Ovary (tissue), 9 donors: Measurements from ENCODE around the gene HIVEP3. TPM values are rescaled to one million over a fixed set of nuclear protein-coding genes. Genes with fewer than 3 reads are reported as not detected.
A peak's percentile ranks its signal among the peaks of the same experiment; 100 is the strongest.

Experiments used
- DNase-seq, 5 donors: peaks; one replicate each; pipeline ENCODE4 v3.0.0-alpha.2; 2019 to 2020
- H3K27ac ChIP-seq, 2 donors: fragments of 200-600 bp; one replicate each; pipeline versions ENCODE4 v1.5.1 to v1.8.0; 2019 to 2022
- H3K27me3 ChIP-seq: fragments of 200-600 bp; one replicate; pipeline ENCODE4 v1.8.0; 2022
- H3K36me3 ChIP-seq: fragments of 200-600 bp; sonication (generic); one replicate; pipeline ENCODE4 v1.5.1; 2019
- H3K4me1 ChIP-seq: one replicate; pipeline ENCODE4 v1.8.1; 2013; ENCODE audit warnings: mild to moderate bottlenecking, moderate library complexity; ENCODE audit not compliant: insufficient read depth
- H3K4me3 ChIP-seq: fragments of 200-600 bp; sonication (generic); one replicate; pipeline ENCODE4 v1.5.1; 2017
- H3K9me3 ChIP-seq, 2 donors: fragments of 200-600 bp in 1 of 2; sonication (generic) in 1 of 2; one replicate each; pipeline versions ENCODE4 v1.5.1 to v1.8.1; 2013 to 2019; ENCODE audit warnings: mild to moderate bottlenecking in 1 of 2, moderate library complexity in 1 of 2
- EP300 ChIP-seq: sonication (generic); formaldehyde crosslinking; IDR thresholded peaks from one replicate; pipeline ENCODE4 v1.6.1; 2017; ENCODE audit warnings: antibody characterized with exemption
- POLR2A ChIP-seq: fragments of 450-650 bp; IDR thresholded peaks from one replicate; pipeline ENCODE4 v1.6.1; 2017; ENCODE audit warnings: antibody characterized with exemption, mild to moderate bottlenecking, moderate library complexity
- whole genome bisulfite sequencing, 3 donors: extraction: QIAGEN DNeasy Blood & Tissue Kit in 1 of 3; methylation state at CpG; one replicate each; pipeline versions ENCODE4 v1.1.5 to v1.1.7; 2013 to 2017; 5-methylcytosine and 5-hydroxymethylcytosine counted together
- intact Hi-C, 4 donors: fragments of 100-400 bp; cut with DNase I; formaldehyde crosslinking; loops; one replicate each; pipeline versions ENCODE4 v1.11.0 to v1.15.1; 2022 to 2023
- polyA plus RNA-seq, 2 donors: library from polyadenylated mRNA; stranded (reverse); fragments of 200-250 nt in 1 of 2; fragments of 350-450 nt in 1 of 2; fragmentation: Illumina TruSeq in 1 of 2; extraction: RNeasy Lipid Tissue Mini Kit (QIAGEN cat#74804) in 1 of 2; gene quantifications; one replicate each; pipeline ENCODE4 v1.2.3, GENCODE V29; 2013 to 2014
- total RNA-seq, 7 donors: library from RNA; depleted of rRNA in 2 of 7; stranded (reverse); fragments of >200 nt in 2 of 7; fragmentation: NEBNext Ultra II Directional in 3 of 7; extraction: Animal tissue kit (Norgen Biotek cat#: 25700) in 3 of 7; gene quantifications; one replicate each; pipeline versions ENCODE4 v1.1.0 to v1.2.4, GENCODE V29; 2016 to 2023
- TF ChIP-seq, protein P1 (sequence below), 3 donors: fragments of 450-650 bp in 2 of 3; fragments of 200-600 bp in 1 of 3; IDR thresholded peaks; one replicate each; pipeline versions ENCODE4 v1.5.1 to v1.8.0; 2016 to 2022; ENCODE audit warnings: antibody characterized with exemption in 3 of 3, mild to moderate bottlenecking in 1 of 3
- donor health status: DM: no; HTN: no; CAD: no; lungs with moderate emphysema.
- donor health status: DM: no; HTN: no; CAD: no.
- donor health status: Bipolar disorder and iron deficiency.
- donor health status: DM: yes; HTN: yes; CAD: no.
- donor health status: DM: no; HTN: no; CAD: no.
- donor health status: DM: yes; HTN: yes; CAD: no.

HIVEP3 gene
- total and polyA plus RNA-seq, 9 donors: 3.0 to 7.5 (median 5.2) TPM

DNA sequence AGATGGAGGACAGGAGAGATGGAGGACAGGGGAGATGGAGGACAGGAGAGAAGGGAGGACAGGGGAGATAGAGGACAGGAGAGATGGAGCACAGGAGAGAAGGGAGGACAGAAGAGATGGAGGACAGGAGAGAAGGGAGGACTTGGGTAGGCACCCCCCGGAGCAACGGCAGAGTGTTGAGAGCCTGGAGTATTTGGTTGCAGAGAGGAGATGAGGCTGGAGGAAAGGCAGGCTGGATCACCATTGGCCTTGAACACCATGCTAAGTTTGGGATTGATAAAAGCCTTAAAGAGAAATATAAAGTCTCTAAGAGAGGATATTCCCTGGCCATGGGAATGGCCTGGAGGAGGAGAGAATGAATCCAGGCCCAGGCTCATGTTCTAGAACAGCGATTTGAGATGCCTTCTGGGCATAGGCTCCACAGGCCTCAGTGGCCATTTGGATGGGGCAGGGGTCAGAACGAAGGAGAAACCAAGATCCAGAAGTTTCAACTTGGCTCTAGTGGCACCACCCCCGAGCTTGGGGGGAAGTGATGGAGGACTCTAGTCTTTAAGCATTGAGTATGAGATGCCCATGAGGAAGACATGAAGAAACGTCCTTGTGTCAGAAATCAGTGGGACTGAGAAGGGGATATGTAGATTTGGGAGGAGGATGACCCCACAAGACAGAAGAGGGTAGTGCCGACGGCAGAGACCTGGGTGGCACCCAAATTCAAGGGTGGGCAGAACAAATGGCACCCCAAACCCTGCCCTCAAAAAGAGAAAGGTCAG is 386.3 kb downstream of the HIVEP3 start:
- DNase-seq: peak in 3 of 5 donors; percentile 2 to 5 (median 3)
- Histone ChIP-seq H3K4me3 (no peak overlapping the region), H3K4me1 (peaks cover 10% of the 10 kb centered on the region), H3K27me3 (no peaks in the 10 kb centered on the region), H3K9me3 (no peaks in the 10 kb centered on the region), H3K36me3 (no peaks in the 10 kb centered on the region), H3K27ac (no peak overlapping the region)
- intact Hi-C loops: no loop called here
- TF ChIP-seq EP300 (no peak), POLR2A (no peak)
- TF ChIP-seq, protein P1, sequence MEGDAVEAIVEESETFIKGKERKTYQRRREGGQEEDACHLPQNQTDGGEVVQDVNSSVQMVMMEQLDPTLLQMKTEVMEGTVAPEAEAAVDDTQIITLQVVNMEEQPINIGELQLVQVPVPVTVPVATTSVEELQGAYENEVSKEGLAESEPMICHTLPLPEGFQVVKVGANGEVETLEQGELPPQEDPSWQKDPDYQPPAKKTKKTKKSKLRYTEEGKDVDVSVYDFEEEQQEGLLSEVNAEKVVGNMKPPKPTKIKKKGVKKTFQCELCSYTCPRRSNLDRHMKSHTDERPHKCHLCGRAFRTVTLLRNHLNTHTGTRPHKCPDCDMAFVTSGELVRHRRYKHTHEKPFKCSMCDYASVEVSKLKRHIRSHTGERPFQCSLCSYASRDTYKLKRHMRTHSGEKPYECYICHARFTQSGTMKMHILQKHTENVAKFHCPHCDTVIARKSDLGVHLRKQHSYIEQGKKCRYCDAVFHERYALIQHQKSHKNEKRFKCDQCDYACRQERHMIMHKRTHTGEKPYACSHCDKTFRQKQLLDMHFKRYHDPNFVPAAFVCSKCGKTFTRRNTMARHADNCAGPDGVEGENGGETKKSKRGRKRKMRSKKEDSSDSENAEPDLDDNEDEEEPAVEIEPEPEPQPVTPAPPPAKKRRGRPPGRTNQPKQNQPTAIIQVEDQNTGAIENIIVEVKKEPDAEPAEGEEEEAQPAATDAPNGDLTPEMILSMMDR (IDR thresholded peaks at IDR 0.05): no peak
- 87 to 90% (median 89%) methylated on average over 8 of the region's 8 CpGs for WGBS, 3 donors

DNA sequence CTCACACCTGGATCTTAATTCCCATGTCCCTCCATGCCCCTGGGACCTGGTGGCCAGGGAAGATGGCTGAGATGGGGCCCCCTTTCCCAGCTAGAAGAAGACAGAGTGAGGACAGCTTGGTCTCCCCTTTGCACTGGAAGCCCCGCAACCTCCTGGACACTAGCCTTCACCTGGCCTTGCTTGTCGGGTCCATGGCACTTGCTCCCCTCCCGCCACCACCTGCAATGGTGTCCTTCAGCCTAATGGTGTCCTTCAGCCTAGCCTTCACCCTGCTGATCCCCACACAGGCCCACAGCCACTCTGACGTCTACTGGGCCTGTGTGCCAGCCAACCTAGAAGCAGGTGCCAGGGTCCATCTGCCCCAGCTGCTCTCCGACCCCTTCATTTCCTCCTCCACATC is 388.3 kb downstream of the HIVEP3 start:
- no peak overlapping the region for H3K4me3 ChIP-seq
- H3K27ac ChIP-seq: no peak overlapping the region
- TF ChIP-seq POLR2A (no peak), EP300 (no peak)
- TF ChIP-seq, protein P1 (IDR thresholded peaks at IDR 0.05): no peak
- no peaks in the 10 kb centered on the region for H3K4me1 ChIP-seq
- no peaks in the 10 kb centered on the region for H3K27me3 ChIP-seq
- WGBS, 3 donors: 81 to 83% (median 82%) methylated on average over 5 of the region's 5 CpGs
- peak in 2 of 5 donors; percentile 6 to 10 for DNase-seq
- intact Hi-C loops: no loop called here
- no peaks in the 10 kb centered on the region for H3K9me3 ChIP-seq
- H3K36me3 ChIP-seq: no peaks in the 10 kb centered on the region

DNA sequence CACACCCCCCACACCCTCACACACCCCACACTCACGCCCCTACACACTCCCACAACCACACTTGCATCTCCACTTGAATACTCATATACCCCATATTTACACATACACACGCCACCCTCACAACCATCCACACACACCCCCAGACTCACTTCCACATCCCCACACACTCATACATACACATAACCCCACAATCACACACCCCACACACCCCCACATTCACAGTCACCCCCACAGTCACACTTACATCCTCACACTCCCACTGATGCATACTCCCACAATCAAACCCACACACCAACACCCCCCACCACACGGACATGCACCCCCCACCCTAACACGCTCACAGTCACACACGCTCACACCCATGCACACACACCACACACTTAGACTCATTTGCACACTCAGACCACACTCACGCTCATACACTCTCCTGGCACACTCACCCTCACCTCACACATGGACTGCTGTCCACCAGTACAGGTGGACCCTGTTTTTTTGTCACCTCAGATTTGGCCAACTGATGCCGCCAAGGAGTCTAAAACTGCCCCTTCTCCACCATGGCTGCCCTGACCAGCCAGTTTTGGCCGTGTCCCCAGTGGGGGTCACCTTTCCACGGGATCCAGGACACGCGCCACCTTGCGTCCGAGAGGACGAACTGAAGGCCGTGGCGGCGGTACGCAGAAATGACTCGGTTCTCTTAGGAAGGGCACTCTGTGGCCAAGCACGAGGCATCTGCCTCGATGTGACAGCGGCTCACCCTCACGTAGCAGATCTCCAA is 388.9 kb downstream of the HIVEP3 start:
- no peak overlapping the region for H3K4me3 ChIP-seq
- no peaks in the 10 kb centered on the region for H3K36me3 ChIP-seq
- WGBS, 3 donors: 89 to 93% (median 92%) methylated on average over 23 of the region's 23 CpGs
- H3K4me1 ChIP-seq: no peaks in the 10 kb centered on the region
- no peak for TF ChIP-seq EP300
- TF ChIP-seq POLR2A: no peak
- TF ChIP-seq, protein P1 (IDR thresholded peaks at IDR 0.05): no peak
- H3K27me3 ChIP-seq: no peaks in the 10 kb centered on the region
- H3K27ac ChIP-seq: no peak overlapping the region
- H3K9me3 ChIP-seq: no peaks in the 10 kb centered on the region
- intact Hi-C loops: no loop called here
- DNase-seq: peak in 1 of 5 donors; percentile 23

DNA sequence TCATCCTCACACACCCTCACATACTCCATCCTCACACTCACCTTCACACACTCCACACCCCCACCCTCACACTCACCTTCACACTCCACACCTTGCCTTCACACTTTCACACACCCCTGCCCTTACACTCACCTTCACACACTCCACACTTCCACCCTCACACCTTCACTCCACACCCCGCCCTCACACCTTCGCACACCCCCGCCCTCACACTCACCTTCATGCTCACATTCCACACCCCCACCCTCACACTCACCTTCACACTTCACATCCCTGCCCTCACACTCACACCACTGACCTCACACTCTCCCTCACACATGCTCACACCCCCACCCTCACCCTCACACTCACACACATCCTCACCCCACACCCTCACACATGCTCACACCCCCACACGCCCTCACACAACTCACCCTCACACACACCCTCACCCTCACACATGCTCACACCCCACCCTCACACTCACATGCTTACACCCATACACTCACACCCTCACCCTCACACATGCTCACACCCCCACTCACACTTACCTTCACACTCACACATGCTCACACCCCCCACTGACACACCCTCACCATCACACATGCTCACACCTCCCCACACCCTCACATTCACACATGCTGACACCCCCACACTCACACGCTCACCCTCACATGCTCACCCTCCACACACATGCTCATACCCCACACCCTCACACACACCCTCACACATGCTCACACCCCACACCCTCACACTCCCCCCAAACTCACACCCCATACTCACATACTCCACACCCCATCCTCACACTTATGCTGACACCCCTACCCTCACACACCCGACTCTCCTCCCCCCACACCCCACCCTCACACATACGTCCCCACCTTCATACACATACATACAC is 389.8 kb downstream of the HIVEP3 start:
- H3K27ac ChIP-seq: no peak overlapping the region
- DNase-seq: peak in 2 of 5 donors; percentile 12

More for the DNA sequence above, 389.8 kb downstream of the HIVEP3 start:
- H3K27me3 ChIP-seq: no peaks in the 10 kb centered on the region
- TF ChIP-seq, protein P1 (IDR thresholded peaks at IDR 0.05): no peak
- no peak for TF ChIP-seq EP300
- TF ChIP-seq POLR2A: no peak
- WGBS, 3 donors: 68 to 89% (median 76%) methylated on average over 7 of the region's 7 CpGs
- no peaks in the 10 kb centered on the region for H3K9me3 ChIP-seq
- no peaks in the 10 kb centered on the region for H3K4me1 ChIP-seq
- H3K4me3 ChIP-seq: no peak overlapping the region
- H3K36me3 ChIP-seq: no peaks in the 10 kb centered on the region
- intact Hi-C loops: no loop called here
